NT2/D1 (cell line): Measurements from ENCODE around the gene ACP2.

Experiments
- DNase-seq: peaks from one replicate; pipeline ENCODE4 v3.0.0-alpha.2; 2011; ENCODE audit warnings: low read depth, low spot score
- H3K27me3 ChIP-seq: 2 replicates; pipeline ENCODE4 v1.6.0; 2011; ENCODE audit warnings: mild to moderate bottlenecking; ENCODE audit not compliant: insufficient read length, insufficient read depth
- H3K36me3 ChIP-seq: 2 replicates; pipeline ENCODE4 v1.6.1; 2011; ENCODE audit warnings: mild to moderate bottlenecking, low read length, mixed read lengths; ENCODE audit not compliant: insufficient read depth, insufficient read length
- H3K4me1 ChIP-seq: 2 replicates; pipeline ENCODE4 v1.5.1; 2011; ENCODE audit not compliant: insufficient read depth, insufficient read length
- H3K4me3 ChIP-seq: 2 replicates; pipeline ENCODE4 v1.5.1; 2011; ENCODE audit warnings: low read depth; ENCODE audit not compliant: insufficient read length
- H3K9ac ChIP-seq: 2 replicates; pipeline ENCODE4 v1.6.0; 2011; ENCODE audit warnings: low read depth; ENCODE audit not compliant: insufficient read length
- H3K9me3 ChIP-seq: 2 replicates; pipeline ENCODE4 v1.5.1; 2011; ENCODE audit warnings: mild to moderate bottlenecking, low read length; ENCODE audit not compliant: insufficient read depth
- SUZ12 ChIP-seq: IDR thresholded peaks from 2 replicates; pipeline ENCODE4 v1.6.1; 2011; ENCODE audit not compliant: insufficient read length, insufficient read depth; ENCODE audit errors: extremely low read depth
- YY1 ChIP-seq: IDR thresholded peaks from 2 replicates; pipeline ENCODE4 v1.6.1; 2011; ENCODE audit not compliant: insufficient read length, insufficient read depth
- ZNF274 ChIP-seq: IDR thresholded peaks from 2 replicates; pipeline ENCODE4 v1.6.1; 2011; ENCODE audit warnings: mild to moderate bottlenecking, low read depth, low read length

The ACP2 gene

DNA sequence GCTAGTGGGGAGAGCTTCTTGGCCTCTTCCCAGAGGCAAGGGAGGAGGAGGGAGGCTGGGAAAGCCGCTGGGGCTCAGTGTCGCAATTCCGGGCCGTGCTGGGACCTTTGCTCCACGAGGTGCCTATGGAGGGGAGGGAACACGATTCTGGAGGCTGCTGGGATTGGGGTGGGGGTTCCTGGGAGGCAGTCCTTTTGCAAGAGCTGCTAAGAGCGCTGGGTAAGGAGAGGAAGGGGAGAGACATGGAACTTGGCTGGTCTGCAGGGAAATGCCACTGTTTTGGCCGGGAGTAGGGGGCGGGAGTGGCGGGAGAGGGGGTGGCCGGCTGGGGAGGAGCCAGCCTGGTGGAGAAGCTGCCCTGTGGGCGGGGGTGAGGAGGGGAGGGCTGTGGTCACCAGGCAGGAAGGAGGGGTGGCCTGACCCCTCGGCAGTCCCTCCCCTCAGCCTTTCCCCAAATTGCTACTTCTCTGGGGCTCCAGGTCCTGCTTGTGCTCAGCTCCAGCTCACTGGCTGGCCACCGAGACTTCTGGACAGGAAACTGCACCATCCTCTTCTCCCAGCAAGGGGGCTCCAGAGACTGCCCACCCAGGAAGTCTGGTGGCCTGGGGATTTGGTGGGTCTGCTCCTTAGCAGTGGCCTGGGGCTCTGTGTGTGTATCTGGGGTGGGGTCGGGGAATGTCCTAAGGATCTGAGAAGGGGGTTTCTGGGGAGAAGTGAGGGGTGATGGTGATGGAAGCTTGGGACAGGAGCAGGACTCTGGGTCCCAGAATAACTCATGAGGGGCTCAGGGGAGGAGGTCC is 9.1 kb upstream of the ACP2 start, which contains the start of gene NR1H3:
TSS of gene NR1H3 (plus strand) at position 480 of the 800 bp plus-strand sequence. CDS start 1,221 bp downstream, outside the sequence.
- Histone ChIP-seq H3K27me3 (no peaks in the 10 kb centered on the region), H3K4me3 (peak within 1 kb of the TSS; percentile 29), H3K9me3 (no peaks in the 10 kb centered on the region), H3K36me3 (peaks cover 37% of the 10 kb centered on the region), H3K9ac (peak within 1 kb of the TSS; percentile 78), H3K4me1 (peaks cover 24% of the 10 kb centered on the region)
- no peak for TF ChIP-seq YY1
- DNase-seq, result no peak

DNA sequence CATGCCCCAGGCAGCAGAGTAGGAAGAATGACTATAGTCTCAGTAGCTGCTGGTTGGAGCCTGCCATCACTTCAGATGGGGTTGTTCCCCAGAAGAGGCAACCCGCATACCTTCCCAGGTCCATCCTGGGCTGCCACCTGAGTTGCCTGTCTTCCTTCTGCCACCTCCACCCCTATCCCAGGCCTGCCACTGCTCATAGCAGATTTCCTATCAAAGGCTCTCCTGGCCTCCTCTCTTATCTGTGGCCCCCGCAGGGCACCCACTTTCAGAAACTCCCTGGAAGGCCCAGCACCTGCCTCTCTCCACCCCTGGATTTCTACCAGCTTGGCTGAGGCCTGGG is 8.5 kb upstream of the ACP2 start:
- Histone ChIP-seq H3K4me3 (peak overlapping the region; percentile 29), H3K27me3 (no peaks in the 10 kb centered on the region), H3K9me3 (no peaks in the 10 kb centered on the region), H3K36me3 (peaks cover 32% of the 10 kb centered on the region), H3K4me1 (peaks cover 24% of the 10 kb centered on the region), H3K9ac (peak overlapping the region; percentile 78)
- no peak for DNase-seq
- TF ChIP-seq YY1 (no peak), ZNF274 (no peak)

DNA sequence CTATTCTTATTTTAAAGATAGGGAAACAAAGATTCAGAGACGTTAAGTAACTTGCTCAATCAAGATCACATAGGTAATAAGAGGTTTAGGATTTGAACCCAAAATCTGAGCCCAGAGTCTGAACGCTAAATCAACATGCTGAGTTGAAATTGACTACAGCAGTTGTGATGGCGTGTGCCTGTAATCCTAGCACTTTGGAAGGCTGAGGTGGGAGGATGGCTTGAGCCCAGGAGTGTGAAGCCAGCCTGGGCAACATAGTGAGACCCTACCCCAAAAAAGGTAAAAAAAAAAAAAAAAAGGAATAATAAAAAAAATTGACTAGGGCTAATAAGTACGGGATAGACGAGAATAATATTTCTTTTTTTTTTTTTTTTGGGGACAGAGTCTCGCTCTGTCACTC is 7.8 kb upstream of the ACP2 start:
- Histone ChIP-seq H3K4me3 (no peak overlapping the region), H3K27me3 (no peaks in the 10 kb centered on the region), H3K9me3 (no peaks in the 10 kb centered on the region), H3K36me3 (peaks cover 29% of the 10 kb centered on the region), H3K9ac (no peak overlapping the region), H3K4me1 (peaks cover 24% of the 10 kb centered on the region)
- no peak for DNase-seq
- no peak for TF ChIP-seq SUZ12
- no peak for TF ChIP-seq YY1
- TF ChIP-seq ZNF274, result no peak

DNA sequence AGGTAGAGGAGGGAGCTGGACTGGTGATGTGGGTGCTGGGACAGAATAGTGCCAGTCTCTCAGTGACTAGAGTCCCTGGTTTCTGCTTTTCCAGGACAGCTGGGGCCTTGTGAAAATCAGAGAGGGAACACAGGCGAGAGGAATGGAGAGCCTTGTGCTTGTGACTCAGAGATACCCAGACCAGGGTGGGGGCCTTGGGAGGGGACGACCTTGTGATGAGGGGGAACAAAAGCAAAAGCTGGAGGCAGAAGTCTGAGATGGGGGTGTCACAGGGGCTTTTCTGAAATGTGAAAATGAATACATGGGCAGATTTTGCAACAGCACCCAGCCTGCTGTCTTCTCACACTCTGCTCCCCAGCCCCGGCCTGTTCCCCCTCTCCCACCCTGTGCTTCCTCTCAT is 5.8 kb upstream of the ACP2 start:
- no peak for TF ChIP-seq YY1
- no peak for TF ChIP-seq SUZ12
- no peak for TF ChIP-seq ZNF274
- Histone ChIP-seq H3K9me3 (no peaks in the 10 kb centered on the region), H3K4me1 (peaks cover 23% of the 10 kb centered on the region), H3K4me3 (no peak overlapping the region), H3K27me3 (no peaks in the 10 kb centered on the region), H3K9ac (peak overlapping the region; percentile 9), H3K36me3 (peaks cover 29% of the 10 kb centered on the region)
- no peak for DNase-seq

DNA sequence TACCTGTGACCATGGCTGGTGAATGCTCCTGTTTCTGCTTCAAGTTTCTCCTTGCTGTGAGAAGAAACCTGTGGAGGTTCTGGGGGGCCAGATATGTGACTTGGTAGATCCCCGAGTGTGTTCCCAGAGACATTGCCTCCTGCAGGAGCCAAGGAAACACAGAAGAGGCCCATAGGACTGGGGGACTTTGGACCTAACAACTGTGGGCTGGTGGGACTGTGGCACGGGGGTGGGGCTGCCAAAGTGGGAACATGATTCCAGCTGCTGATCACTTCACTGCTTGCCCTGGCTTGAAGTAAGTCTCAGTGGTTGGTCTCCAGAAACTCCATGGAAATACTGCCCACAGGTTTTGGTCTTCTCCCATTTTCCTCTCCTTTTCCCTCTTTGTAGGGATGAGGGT is 5.0 kb upstream of the ACP2 start:
- TF ChIP-seq SUZ12 (no peak), YY1 (no peak), ZNF274 (no peak)
- H3K9ac ChIP-seq, result no peak overlapping the region
- DNase-seq, result no peak

DNA sequence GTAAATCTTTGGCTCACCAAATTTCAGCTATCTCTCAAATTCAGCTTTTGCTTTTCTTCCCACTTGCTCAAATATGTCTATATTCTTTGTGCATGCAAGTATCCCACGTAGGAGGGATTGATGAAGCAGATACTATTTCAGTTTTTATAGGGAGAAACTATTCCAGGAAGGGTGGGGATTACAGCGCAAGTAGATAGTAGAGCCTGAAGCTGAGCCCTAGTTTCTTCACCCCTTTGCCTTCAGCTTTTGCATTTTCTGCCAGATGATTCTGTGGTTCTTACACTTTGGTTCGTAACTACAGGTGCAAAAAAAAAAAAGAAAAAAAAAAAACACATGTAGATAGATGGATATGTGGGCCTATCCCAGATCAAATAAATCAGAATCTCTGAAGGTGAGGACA is 3.1 kb upstream of the ACP2 start:
- no peak overlapping the region for H3K4me3 ChIP-seq
- H3K4me1 ChIP-seq, result peaks cover 8% of the 10 kb centered on the region

More for the DNA sequence above, 5.0 kb upstream of the ACP2 start:
- Histone ChIP-seq H3K4me3 (no peak overlapping the region), H3K4me1 (peaks cover 21% of the 10 kb centered on the region), H3K9me3 (no peaks in the 10 kb centered on the region), H3K36me3 (peaks cover 29% of the 10 kb centered on the region), H3K27me3 (no peaks in the 10 kb centered on the region)

DNA sequence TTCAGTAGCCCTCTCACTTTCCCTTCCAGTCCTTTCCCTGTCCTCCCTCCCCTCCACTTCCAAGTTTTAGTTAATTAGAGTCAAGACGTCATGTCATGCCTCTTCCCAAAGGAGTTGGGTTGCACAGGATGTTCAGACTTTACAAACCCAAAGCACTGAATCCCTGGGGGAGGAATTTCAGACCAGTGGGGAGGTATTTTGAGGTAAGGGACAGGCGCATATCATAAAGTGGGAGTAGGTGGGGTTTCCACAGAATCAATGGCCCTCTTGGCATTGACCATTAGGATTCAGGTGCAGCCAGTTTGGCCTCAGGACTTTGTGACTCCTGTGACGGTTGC is 733 bp upstream of the ACP2 start:
- TF ChIP-seq YY1 (no peak), ZNF274 (no peak), SUZ12 (no peak)
- Histone ChIP-seq H3K9ac (peak overlapping the region; percentile 98), H3K27me3 (no peaks in the 10 kb centered on the region), H3K4me3 (peak overlapping the region; percentile 97), H3K4me1 (peaks cover 7% of the 10 kb centered on the region), H3K36me3 (peaks cover 50% of the 10 kb centered on the region), H3K9me3 (no peaks in the 10 kb centered on the region)
- no peak for DNase-seq

More for the DNA sequence above, 3.1 kb upstream of the ACP2 start:
- DNase-seq, result no peak
- no peak for TF ChIP-seq YY1
- TF ChIP-seq ZNF274, result no peak
- no peaks in the 10 kb centered on the region for H3K9me3 ChIP-seq
- no peak overlapping the region for H3K9ac ChIP-seq
- H3K36me3 ChIP-seq, result peaks cover 39% of the 10 kb centered on the region
- H3K27me3 ChIP-seq, result no peaks in the 10 kb centered on the region

DNA sequence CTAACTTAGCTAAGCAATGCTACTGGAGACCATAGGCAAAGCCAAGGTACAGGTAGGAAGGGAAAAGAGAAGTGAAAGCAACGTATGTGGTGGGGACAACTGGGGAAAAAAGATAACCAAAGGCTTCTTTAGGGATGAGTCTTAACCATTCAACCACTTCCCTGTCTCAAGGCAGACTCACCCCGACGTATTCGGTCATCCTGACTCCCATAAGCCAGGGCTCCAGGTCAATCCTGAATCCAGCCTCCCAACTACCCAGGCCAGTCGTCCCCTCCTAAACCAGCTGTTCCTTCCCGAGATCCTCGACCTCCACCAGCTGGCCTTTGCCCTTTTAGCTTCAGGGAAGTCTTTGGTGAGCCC is 330 bp downstream of the ACP2 start:
- H3K4me3 ChIP-seq, result peak overlapping the region; percentile 97
- H3K4me1 ChIP-seq, result no peaks in the 10 kb centered on the region
- TF ChIP-seq YY1, result no peak
- TF ChIP-seq ZNF274, result no peak
- no peak for TF ChIP-seq SUZ12
- H3K9ac ChIP-seq, result peak overlapping the region; percentile 98
- no peaks in the 10 kb centered on the region for H3K27me3 ChIP-seq
- DNase-seq, result no peak
- no peaks in the 10 kb centered on the region for H3K9me3 ChIP-seq
- peaks cover 49% of the 10 kb centered on the region for H3K36me3 ChIP-seq
